AG04449 (cell line): ENCODE results near the gene SLC25A6.

Experiments
- CTCF ChIA-PET: fragments of 350-600 bp; formaldehyde crosslinking; extraction: SDS; loops from one replicate; lab custom pipeline; 2021; ENCODE audit warnings: antibody characterized with exemption; lab: Yijun Ruan, JAX
- POLR2A ChIA-PET: fragments of 400-600, 350-600 bp; formaldehyde crosslinking; extraction: SDS; loops from one replicate; lab custom pipeline; 2020; ENCODE audit warnings: antibody characterized with exemption, inconsistent platforms; lab: Yijun Ruan, JAX
- DNase-seq: peaks from one replicate; pipeline ENCODE4 v3.0.0-alpha.2; 2010; ENCODE audit warnings: low read depth, low spot score
- H3K4me3 ChIP-seq: 2 replicates; pipeline ENCODE4 v1.5.1; 2011; ENCODE audit warnings: low read depth, mild to moderate bottlenecking, control low read depth, low read length
- TF ChIP-seq, protein P1 (sequence below): IDR thresholded peaks from one replicate; pipeline ENCODE4 v1.5.1; 2011; ENCODE audit warnings: mild to moderate bottlenecking, moderate library complexity, low read length, control low read depth, inconsistent platforms; ENCODE audit not compliant: insufficient read depth; ENCODE audit errors: missing control alignments

Gene SLC25A6

DNA sequence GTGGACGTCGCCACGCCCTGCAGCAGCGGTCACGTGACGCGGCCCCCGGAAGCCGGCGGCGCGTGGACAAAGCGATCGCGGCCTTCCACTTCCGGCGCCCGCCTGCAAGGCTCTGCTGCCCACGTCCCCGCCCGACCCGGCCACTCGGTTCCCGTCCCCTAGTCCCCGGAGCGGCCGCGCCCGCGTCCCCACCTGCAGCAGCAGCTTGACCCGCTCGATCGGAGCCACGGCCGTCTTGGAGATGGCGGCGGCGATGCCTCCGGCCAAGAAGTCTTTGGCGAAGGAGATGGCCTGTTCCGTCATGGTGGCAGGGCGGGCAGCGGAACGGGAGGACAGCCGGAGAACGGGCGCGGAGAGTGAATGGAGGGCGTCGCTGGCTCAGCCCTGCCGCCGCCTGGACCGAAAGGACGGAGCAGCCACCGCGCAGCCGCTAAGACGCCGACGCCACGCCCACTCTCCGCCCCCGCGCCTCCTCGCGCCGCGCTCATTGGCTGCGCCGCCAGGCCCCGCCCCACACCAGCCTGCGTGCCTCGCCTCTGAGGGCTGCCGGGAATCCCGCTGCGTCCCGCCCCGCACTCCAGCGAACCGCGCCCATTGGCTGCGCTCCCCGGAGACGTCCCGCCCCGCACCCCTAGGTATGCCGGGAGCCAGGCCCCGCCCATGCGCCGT lies at the start of gene SLC25A6:
SLC25A6 (minus strand) TSS at position 407 of the 669 bp plus-strand sequence; CDS start at position 303, 104 bp downstream.
- DNase-seq = peak; percentile 63
- TF ChIP-seq, protein P1, sequence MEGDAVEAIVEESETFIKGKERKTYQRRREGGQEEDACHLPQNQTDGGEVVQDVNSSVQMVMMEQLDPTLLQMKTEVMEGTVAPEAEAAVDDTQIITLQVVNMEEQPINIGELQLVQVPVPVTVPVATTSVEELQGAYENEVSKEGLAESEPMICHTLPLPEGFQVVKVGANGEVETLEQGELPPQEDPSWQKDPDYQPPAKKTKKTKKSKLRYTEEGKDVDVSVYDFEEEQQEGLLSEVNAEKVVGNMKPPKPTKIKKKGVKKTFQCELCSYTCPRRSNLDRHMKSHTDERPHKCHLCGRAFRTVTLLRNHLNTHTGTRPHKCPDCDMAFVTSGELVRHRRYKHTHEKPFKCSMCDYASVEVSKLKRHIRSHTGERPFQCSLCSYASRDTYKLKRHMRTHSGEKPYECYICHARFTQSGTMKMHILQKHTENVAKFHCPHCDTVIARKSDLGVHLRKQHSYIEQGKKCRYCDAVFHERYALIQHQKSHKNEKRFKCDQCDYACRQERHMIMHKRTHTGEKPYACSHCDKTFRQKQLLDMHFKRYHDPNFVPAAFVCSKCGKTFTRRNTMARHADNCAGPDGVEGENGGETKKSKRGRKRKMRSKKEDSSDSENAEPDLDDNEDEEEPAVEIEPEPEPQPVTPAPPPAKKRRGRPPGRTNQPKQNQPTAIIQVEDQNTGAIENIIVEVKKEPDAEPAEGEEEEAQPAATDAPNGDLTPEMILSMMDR = no peak
- CTCF ChIA-PET = no interaction called here
- H3K4me3 ChIP-seq = peak within 1 kb of the TSS; percentile 100
- POLR2A ChIA-PET = no interaction called here

DNA sequence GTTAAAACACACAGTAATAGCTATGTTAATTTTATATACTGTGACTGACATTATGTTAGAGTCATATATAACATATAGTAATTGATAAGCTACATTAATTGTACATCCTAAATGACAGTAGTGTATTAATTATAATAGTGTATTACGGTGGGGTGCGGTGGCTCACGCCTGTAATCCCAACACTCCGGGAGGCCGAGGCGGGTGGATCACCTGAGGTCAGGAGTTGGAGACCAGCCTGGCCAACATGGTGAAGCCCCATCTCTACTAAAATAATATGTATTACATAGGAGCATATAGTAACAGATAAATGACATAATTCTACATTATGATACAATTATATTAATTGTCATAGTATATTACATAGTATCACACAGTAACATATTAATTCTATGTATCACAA lies 48.6 kb upstream of the SLC25A6 start:
- H3K4me3 ChIP-seq = no peak overlapping the region
- ChIA-PET POLR2A (no interaction called here), CTCF (no interaction called here)
- DNase-seq = no peak
- TF ChIP-seq, protein P1 = no peak

GRCh38 chrX:1435241-1435895 lies 43.5 kb upstream of the SLC25A6 start:
- TF ChIP-seq, protein P1 = no peak
- CTCF ChIA-PET = no interaction called here
- POLR2A ChIA-PET = no interaction called here
- H3K4me3 ChIP-seq = no peak overlapping the region
- DNase-seq = no peak

DNA sequence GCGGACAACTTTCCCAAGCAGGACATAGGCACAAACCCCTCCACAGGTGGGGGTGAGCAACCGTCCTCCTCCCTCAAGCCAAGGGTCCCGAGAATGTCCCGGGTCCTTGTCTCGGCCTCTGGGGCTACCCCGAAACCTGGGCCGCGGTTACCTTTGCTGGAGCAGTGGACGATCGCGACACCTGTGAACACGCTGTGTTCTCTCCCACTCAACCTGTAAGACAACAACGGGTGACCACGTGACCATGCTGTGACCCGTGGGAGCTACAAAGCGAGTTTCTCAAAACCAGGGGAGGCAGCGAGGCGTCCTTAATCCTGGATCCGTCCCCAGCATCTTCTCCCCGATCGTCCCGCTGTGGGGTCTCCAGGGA lies 42.9 kb upstream of the SLC25A6 start:
- ChIA-PET CTCF (no interaction called here), POLR2A (no interaction called here)
- no peak for DNase-seq
- TF ChIP-seq, protein P1 = no peak
- H3K4me3 ChIP-seq = no peak overlapping the region

- TF ChIP-seq, protein P1 = no peak
- no peak overlapping the region for H3K4me3 ChIP-seq
- ChIA-PET CTCF (no interaction called here), POLR2A (no interaction called here)
- no peak for DNase-seq
These were observed 41.9 kb upstream of the SLC25A6 start for GRCh38 chrX:1433646-1434357.

DNA sequence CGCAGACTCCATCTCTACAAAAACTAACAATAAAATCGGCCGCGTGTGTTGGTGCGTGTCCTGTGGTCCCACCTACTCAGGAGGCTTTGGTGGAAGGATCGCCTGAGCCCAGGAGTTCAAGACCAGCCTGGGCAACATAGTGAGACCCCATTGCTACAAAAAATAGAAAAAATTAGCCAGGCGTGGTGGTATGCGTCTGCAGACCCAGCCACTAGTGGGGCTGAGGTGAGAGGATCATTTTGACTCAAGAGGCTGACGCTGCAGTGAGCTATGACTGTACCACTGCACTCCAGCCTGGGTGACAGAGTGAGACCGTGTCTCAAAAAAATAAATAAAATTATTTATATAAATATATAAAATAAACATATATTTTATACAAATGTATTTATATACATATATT lies 38.5 kb upstream of the SLC25A6 start:
- TF ChIP-seq, protein P1 = no peak
- CTCF ChIA-PET = no interaction called here

More for the DNA sequence above, 38.5 kb upstream of the SLC25A6 start:
- no peak for DNase-seq
- POLR2A ChIA-PET = no interaction called here
- H3K4me3 ChIP-seq = no peak overlapping the region
